ENCODE data around the gene CLDND1.
"Not testable (repeated sequence)": the region's sequence is repeated elsewhere in the genome, so short reads cannot be mapped to it uniquely, and the experiment has no call there.

Gene CLDND1

DNA sequence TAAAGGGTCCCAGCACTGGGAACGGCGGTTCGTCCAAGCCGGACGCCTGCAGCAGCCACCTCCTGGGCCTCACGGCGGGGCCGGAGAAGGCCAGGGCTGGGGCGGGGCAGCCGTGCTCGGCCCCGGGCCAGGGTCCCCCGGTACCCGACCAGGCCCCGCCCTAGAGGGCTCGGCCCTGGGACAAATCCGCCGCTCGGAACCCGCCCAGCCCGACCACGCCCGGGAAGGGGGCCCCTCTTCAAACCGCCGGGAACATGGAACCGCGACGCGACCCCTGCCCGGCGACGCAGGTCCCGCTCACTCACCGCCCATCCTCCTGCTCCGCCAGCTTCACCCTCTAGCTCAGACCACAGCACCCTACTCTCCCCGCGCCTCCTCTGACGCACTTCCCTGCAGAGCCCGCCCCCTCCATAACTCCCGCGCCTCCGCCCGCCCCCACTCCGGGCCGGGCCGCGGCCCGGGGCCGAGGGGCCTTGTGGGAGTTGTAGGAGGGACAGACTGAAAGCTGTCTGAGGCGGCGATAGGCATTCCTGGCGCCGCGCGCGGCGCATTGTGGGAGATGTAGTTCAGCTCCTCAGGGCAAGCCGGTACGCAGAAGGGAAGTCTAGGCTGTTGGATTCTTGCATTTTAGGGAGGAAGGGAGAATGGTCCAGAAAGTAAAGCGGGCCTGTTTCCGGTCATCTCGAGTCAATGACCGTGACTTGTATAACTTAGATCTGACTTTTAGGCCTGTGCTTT lies at the start of gene CLDND1:
Gene CLDND1 (minus strand): TSS at position 359 of the 738 bp plus-strand sequence. CDS start 1,478 bp downstream, outside the sequence.
- peak; percentile 93 for DNase-seq (ENCODE audit: low read depth, low spot score)

DNA sequence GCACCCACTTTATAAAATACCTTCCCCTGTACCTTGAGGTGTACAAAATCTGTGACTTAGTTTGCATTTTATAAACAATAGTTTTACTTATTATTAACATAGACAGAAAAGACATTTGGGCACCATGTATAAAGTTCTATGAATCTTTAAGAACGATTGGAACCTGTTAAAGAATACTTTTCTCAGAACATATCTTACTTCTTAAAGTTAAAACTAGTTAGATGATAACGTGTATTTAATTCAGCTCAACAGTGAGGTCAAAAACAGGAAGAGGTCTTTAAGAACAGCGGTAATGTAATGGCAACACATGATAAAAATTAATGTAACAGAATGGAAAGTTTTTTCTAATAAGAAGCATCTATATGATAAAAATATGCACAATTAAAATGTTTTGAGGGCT lies 45.7 kb upstream of the CLDND1 start:
- DNase-seq (ENCODE audit: low read depth, low spot score): no peak

DNA sequence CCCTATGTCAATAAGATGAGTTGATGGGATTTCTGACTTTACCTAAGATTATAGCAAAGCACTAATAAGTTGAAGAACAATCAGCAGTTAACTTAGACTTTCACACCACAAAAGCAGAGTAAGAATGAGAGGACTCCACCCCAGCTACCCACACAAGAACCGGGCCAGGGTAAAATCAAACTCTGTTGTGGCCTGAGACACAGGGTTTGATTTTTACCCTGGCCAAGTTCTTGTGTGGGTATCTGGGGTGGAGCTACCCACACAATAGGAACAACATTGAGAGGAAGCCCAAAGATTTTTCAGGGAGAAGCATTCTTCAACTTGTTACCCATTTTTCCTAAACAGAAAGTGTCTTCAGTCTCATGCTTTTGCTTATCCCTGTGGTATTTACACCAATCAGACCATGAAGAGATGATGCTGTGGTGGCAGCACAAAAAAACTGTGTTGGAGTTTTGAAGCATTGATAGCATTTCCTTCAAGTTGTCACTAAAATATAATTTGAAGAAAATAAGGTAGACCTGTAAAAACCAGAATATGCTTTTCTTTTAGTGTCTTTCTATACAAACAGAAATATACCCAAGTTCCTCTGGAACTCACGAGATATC lies 45.1 kb upstream of the CLDND1 start:
- no peak for DNase-seq (ENCODE audit: low read depth, low spot score)

DNA sequence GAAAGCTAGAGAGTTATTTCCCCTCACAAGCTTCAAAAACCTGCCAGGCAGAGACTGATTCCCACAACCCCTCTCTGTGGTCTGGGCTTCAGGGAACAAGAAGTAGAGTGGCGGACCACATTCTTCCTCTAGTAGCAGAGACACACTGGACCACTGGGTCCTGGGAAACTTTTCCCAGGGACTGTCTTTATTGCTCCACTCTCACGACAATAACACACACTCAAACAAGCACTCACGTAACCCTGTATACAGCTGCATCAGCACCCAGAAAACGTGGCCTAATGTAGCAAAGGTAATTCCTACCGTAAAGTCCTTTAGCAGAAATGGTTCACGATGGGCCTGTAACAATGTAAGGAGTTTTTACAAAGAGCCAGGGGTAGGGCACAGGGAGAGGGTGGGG lies 43.1 kb upstream of the CLDND1 start:
- DNase-seq (ENCODE audit: low read depth, low spot score): no peak

DNA sequence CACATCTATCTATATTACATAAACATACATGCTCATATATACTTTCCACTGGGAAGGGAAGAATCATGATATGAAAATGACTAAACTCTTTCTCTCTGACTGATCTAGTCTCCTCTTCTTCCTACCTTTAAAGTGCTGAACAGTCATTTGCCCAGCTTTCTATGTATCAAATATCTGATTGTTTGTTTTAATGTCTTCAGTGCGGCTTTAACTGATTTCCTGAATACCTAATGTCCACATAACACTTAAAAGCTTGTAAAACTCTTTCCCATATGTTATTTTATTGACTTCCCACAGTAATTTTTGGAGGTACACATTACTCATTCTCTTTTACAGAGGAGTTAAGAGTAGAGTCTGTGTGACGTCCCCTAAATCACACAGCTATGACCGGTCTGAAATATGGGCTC lies 42.5 kb upstream of the CLDND1 start:
- no peak for DNase-seq (ENCODE audit: low read depth, low spot score)

DNA sequence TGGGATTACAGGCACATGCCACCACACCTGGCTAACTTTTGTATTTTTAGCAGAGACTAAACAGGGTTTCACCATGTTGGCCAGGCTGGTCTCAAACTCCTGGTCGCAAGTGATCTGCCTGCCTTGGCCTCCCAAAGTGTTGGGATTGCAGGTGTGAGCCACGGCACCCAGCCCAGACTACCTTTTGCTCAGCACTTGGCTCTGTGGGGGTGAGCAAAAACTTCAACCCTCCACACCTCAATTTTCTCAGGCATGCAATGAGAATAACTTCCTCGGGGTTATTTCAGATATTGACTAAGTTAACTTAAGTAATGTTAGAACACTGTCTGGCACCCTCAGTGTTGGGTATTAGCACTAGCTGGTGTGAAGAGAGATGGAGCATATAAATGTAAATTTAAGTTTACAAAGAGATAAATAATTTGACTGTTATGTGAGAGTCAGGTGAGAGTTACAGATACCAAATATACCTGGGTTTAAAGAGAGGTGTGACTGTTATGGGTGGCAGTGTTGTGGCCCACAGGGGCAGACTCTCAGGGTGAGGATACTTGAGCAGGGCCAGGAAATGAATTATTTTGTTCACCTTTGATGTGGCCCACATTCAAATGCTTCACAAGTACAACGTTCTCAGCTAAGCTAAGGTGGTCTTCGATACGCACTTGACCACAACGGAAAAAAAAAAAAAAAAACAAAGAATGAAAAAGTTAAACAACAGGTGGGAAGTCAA lies 41.7 kb upstream of the CLDND1 start:
- DNase-seq (ENCODE audit: low read depth, low spot score): no peak

DNA sequence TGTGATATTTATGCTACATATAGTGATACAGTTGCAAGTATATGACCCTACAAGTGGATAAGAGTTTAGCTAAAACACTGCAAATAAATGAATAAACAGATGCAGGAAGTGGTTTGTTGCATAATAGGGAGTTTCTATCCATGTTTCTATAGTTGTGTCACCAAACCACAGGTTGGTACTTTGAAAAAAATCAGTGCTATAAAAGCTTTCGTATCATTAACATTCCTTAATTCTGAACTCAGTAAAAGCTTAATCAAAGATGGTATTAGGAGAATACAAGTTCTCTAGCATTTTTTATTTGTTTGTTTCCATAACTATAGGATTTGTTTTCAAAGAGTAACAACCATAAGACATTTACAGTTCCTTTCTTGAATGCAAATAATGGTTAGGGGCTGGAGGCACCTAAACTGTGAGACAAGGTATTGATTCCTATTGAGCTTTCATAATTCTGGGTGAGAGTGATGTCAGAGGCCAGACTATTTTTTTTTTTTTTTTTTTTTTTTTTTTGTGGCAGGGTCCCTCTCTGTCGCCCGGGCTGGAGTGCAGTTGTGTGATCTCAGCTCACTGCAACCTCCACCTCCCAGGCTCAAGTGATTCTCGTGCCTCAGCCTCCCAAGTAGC lies 41.1 kb upstream of the CLDND1 start:
- DNase-seq (ENCODE audit: low read depth, low spot score): no peak

DNA sequence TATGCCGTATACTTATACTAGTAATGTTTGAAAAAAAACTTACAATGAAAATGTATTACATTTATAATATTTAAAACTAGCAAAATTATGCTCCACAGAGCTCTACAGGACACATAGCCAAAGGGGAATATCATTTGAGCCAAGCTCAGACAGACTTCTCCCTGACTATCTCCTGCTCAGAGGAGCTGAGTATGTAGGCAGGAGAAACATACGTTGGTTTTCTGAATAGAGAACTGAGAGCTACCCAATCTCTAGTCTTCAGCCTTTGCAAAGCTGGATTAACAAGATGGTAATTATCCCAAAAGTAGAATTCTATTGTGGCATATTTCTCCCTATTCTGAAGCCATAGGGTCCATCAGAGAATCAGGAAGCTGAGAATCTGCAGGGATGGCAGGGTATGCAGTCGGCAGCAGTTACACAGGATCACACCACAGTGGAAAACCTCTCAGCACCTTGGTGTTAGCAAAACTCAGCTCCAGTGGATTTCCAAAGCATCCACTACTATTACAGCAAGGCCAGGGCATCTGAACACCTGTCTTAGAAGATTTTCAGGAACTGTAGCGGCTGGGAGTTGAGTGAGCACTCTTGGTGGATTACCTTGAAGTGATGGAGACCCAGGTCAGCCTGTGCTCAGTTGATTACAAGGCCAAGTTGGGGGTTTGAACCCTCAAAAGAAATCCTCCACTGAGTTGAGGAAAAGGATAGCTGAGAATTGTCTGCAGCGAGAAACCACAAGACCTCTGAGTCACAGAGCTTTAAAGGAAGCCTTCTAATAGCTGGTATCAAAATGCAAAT lies 39.2 kb upstream of the CLDND1 start:
- DNase-seq (ENCODE audit: low read depth, low spot score): no peak

DNA sequence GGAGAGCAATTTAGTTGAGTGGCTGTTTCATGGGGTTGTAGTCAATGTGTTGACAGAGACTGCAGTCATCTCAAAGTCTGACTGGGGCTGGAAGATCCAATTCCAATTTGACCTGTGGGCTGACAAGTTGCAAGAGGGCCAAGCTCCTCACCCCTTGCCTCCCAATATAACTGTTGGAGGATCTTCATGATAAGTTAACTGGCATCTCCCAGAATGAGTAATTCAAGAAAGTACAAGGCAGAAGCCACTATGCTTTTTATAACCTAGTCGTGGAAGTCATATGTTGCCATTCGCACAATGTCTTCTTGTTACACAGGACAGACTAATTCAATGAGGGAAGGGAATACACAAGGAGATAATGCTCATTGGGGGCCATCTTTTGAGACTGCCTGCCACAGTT lies 38.2 kb upstream of the CLDND1 start:
- DNase-seq (ENCODE audit: low read depth, low spot score): no peak

DNA sequence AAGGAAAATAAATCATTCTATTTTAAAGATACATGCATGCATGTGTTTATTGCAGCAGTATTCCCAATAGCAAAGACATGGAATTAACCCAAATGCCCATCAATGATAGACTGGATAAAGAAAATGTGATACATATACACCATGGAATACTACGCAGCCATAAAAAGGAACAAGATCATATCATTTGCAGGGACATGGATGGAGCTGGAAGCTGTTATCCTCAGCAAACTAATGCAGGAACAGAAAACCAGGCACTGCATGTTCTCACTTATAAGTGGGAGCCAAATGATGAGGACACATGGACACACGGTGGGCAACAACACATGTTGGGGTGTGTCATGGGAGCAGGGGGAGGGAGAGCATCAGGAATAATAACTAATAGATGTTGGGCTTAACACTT lies 37.1 kb upstream of the CLDND1 start:
- DNase-seq (ENCODE audit: low read depth, low spot score): not testable (repeated sequence)

DNA sequence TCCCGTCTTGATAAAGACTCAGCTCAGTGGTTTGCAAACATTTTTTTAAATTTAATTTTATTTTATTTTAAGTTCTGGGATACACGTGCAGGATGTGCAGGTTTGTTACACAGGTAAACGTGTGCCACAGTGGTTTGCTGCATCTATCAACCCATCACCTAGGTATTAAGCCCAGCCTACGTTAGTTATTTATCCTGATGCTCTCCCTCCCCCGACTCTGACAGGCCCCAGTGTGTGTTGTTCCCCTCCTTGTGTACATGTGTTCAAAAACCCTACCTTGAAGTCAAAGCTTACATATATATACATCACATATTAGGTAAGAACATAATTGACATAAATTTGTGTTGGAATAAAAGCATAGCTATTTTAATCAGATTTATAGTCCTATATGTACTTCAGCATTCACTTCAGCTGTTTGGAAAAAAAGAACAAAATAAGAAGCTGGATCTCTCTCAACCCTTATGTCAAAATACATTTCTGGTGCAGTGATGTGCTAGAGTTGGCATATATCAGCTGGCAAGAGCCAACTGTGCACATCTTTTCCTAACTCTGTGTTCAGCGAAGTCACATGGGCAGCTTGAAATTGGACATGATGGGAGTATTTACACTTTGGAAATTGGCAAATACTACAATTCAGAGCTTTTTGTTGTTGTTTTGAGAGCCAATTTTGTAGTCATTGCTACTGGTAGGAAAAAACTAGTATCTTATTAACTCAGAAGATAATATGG lies 35.6 kb upstream of the CLDND1 start:
- no peak for DNase-seq (ENCODE audit: low read depth, low spot score)

DNA sequence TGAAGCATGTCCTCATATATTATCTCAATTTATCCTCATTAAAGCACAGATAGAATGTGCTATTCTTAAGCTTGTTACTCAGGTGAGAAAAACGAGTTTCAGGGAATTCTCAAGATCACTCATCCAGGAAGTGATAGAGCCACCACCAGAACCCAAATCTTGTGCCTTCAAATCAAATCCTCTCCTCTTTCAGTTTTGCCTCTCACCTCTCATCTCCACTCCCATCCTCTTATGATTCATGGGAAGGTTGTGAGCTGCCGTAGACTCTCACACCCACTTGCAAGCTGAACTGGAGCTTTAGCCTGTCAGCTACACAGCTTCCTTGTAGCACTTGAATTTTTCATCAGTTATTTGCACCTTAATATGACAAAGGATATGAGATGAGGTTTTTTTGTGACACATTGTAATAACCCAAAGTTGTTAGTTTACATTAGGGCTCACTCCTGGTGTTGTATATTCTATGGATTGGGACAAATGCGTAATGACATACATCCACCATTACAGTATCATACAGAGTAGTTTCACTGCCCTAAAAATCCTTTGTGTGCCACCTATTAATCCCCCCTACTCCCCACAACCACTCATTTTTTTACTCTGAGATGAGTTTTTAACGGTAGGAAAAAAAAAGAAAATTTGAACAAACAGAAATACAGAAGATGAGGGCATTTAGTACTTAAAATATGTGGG lies 34.8 kb upstream of the CLDND1 start:
- no peak for DNase-seq (ENCODE audit: low read depth, low spot score)

DNA sequence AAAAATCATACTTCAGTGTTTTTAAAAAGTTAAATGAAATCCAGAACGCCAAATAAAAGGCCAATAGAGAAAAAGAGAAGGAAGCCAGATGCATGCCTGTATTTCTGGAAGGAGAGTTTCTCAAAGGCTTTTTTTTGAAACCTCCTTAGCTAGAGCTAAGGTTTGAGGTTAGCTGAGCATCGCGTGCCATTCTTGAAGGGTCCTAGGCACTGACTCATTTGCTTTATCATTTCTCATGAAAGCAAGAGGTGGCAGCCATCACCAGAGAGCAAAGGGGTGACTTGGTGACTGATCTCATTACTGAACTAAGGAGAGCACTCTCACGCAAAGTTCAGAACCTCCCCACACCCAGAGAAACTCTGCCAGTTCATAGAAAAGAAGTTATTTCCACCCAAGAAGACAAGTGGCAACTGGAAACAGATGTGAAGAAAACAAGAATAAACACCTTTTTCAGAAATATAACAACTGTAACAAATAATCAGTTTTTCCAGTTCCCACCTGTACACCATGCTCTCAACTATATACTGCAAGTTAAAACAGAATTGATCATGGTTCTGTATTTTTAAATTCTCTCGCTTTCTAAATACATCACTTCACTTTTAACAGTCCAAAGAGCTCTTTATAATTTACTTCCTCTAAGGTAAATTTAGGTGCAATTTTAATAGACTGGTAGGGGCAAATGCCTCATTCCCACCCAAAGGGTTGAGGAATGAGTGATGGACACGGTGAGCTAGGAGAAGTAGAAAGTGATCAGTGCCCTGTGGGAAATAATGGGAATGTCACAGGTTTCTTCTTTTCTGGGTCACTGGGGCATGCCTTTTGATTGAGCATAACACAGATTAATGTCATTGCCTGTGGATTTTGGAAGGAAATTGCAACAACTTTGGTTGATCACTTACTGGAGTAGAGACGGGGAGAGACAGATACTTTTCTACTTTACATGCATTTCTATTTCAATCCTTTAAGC lies 33.7 kb upstream of the CLDND1 start:
- no peak for DNase-seq (ENCODE audit: low read depth, low spot score)

DNA sequence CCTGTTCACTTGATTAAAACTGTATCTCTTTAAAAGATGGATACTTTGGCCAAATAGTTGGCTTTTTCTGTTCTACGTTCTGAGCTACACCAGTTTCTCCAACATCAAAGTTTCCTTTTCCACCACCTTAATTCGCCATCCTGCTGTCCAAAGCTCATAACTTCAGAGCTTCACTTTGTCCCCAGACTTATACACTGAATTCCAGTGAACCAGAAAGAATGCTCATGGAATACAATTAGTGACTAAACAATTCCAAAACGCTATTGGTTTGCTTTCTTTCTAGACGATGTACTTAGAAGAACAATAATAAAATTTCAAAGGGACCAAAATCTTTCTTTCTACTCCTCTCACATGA lies 32.3 kb upstream of the CLDND1 start:
- no peak for DNase-seq (ENCODE audit: low read depth, low spot score)

DNA sequence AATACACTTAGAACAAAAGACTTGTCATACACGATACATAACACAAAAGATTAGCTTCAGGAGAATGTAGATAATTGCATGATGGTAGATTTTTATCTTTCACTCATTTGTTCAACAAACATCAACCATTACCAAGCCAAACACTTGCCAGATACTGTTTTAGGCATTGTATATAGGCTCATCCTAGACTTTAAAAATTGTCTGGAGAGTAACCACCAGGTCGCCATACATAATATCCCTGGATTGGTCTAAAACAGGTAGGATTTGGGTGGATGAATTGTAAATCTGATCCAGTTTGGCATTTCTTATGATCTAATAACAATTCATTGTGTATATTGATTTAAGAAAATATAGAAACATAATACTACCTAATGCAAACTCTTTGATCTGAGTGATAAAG lies 31.9 kb upstream of the CLDND1 start:
- no peak for DNase-seq (ENCODE audit: low read depth, low spot score)

DNA sequence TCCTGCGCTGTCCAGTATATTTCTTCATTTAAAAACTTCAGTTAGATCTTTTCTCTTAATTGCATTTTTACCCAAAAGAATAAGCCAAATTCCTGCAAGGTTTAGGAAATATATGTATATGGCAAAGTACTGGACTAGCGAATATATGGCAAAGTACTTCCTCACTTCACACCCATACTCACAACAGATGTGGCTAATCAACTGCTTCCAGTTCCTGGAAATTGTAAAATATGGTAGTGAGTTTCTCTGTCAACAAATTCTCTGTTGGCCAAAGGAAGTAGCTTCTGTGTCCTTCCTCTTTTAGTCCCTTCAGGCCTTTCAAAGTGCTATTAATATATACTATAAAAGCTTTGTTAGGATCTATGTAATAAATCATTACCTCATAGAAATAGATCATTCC lies 31.1 kb upstream of the CLDND1 start:
- DNase-seq (ENCODE audit: low read depth, low spot score): no peak

DNA sequence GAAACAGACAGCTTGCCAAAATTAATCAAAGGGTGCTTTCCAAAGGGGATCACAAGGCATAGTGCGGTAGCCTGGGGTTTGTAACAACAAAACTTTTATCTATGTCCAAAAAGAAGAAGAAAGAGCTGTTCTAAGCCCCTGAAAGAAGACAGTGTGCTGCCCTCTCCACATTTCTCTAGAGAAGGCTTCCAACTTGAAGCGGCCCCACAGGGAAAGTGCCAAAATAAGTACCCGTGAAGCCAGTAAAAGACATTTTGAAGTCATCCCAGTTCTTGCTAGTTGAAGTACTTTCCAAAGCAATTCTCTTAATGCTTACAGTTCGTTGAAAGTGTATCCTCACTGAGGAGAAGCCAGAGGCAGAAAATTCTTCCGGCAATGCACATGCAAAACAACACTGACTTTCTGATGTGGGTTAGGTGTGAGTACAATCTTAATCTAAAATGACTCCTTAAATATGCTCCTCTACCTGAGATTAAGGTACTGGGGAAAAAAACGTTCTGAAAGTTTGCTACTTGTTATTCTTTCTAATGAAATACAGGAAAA lies 30.4 kb upstream of the CLDND1 start:
- no peak for DNase-seq (ENCODE audit: low read depth, low spot score)

DNA sequence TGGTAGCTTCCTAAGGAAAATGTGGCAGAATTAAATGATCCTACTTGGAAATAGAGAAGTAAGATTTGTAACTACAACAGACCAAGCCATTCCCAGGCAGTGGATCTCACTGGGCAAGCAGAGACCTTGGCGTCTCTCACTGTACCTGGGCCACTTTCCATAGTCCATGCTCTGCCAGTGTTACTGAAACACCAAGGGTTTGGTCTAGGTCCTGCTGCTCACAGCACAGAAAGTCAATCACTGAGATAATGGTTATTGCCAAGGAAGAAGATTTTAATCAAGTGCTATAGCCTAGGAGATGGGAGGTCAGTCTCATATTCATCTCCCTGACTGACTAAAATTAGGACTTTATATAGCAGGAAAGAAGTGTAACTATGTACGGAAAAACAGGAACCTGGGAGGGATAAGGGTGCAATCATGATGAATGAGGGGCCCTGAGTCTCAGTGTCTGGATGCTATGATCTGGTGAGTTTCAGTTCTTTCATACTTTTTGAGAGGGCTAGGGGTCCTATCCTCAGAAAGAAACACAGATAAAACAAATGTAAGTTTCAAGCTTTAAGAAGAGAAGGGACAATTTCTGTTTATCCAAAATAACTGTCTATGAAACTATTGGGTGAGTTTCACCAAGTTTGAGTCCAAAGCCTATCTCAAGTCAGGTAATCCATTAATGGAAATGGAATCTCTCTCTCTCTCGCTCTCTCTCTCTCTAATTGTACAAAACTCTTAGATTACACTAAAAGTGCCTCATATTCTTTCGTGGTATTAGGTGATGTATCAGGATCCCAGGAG lies 29.7 kb upstream of the CLDND1 start:
- no peak for DNase-seq (ENCODE audit: low read depth, low spot score)
